SK-N-SH (cell line): ENCODE measurements around the gene ASPSCR1.

ENCODE experiments used
- CHD2 ChIP-seq: fragments of 150-350 bp; IDR thresholded peaks from 2 replicates; pipeline ENCODE4 v1.6.1; 2018; ENCODE audit warnings: low read length; ENCODE audit not compliant: partially characterized antibody
- EP300 ChIP-seq, 2 experiments: IDR thresholded peaks; 2 replicates each; pipeline versions ENCODE4 v1.4.0 to v1.6.1; 2012; ENCODE audit warnings: borderline replicate concordance in 1 of 2, low read depth in 1 of 2, low read length in 1 of 2
- FOXJ3 ChIP-seq: sonication (generic); formaldehyde crosslinking; IDR thresholded peaks from 2 replicates; pipeline ENCODE4 v1.5.1; 2020; ENCODE audit warnings: mild to moderate bottlenecking, missing genetic modification reagents
- JUND ChIP-seq: IDR thresholded peaks from 2 replicates; pipeline ENCODE4 v1.4.0; 2012
- NRF1 ChIP-seq: IDR thresholded peaks from 2 replicates; pipeline ENCODE4 v1.6.1; 2012; ENCODE audit warnings: low read depth, mild to moderate bottlenecking, low read length
- POLR2AphosphoS5 ChIP-seq: IDR thresholded peaks from 2 replicates; pipeline ENCODE4 v1.6.1; 2012; ENCODE audit warnings: low read depth, low read length
- RCOR1 ChIP-seq: fragments of 150-350 bp; IDR thresholded peaks from 2 replicates; pipeline ENCODE4 v1.6.1; 2017; ENCODE audit warnings: antibody characterized with exemption, low read length
- TAF1 ChIP-seq: IDR thresholded peaks from 2 replicates; pipeline ENCODE4 v1.6.1; 2012; ENCODE audit warnings: low read depth, mild to moderate bottlenecking, low read length, moderate library complexity, borderline replicate concordance
- TF ChIP-seq, protein P1 (sequence below): fragments of 200-600 bp; sonication (generic); IDR thresholded peaks from 2 replicates; pipeline ENCODE4 v1.6.1; 2017; ENCODE audit warnings: antibody characterized with exemption, mild to moderate bottlenecking, moderate library complexity
- TF ChIP-seq, protein P2 (sequence below): IDR thresholded peaks from 2 replicates; pipeline ENCODE4 v1.6.1; 2012; ENCODE audit warnings: mild to moderate bottlenecking, low read depth, low read length, moderate library complexity
- TF ChIP-seq, protein P3 (sequence below): IDR thresholded peaks from 2 replicates; pipeline ENCODE4 v1.4.0; 2012; ENCODE audit warnings: low read depth

DNA sequence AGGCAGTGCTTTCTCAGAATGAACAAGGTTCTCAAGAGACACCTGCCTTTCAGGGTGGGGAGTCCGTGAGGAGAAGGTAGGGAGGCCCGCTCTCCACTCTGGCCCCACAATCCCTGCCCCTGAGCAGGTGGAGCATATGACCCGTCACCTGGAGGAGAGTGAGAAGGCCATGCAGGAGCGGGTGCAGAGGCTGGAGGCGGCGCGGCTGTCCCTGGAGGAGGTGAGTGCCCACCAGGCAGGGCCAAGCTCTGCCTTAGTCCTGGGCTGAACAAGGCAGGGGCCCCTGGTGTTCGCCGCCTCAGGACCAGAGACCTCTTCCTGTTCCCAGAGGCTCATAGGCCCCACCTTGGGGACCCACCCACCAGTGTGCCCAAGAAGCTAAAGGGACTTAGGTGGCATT is 51.5 kb downstream of the ASPSCR1 start:
- TF ChIP-seq FOXJ3 (CRISPR knock-in tag) (no peak), NRF1 (no peak), CHD2 (no peak), EP300 (IDR thresholded peaks at IDR 0.05; ENCODE audit: borderline replicate concordance in 1 of 2, low read depth in 1 of 2, low read length in 1 of 2) (no peak), POLR2AphosphoS5 (no peak), RCOR1 (no peak), TAF1 (no peak), JUND (no peak)
- TF ChIP-seq, protein P1, sequence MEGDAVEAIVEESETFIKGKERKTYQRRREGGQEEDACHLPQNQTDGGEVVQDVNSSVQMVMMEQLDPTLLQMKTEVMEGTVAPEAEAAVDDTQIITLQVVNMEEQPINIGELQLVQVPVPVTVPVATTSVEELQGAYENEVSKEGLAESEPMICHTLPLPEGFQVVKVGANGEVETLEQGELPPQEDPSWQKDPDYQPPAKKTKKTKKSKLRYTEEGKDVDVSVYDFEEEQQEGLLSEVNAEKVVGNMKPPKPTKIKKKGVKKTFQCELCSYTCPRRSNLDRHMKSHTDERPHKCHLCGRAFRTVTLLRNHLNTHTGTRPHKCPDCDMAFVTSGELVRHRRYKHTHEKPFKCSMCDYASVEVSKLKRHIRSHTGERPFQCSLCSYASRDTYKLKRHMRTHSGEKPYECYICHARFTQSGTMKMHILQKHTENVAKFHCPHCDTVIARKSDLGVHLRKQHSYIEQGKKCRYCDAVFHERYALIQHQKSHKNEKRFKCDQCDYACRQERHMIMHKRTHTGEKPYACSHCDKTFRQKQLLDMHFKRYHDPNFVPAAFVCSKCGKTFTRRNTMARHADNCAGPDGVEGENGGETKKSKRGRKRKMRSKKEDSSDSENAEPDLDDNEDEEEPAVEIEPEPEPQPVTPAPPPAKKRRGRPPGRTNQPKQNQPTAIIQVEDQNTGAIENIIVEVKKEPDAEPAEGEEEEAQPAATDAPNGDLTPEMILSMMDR = no peak
- TF ChIP-seq, protein P2, sequence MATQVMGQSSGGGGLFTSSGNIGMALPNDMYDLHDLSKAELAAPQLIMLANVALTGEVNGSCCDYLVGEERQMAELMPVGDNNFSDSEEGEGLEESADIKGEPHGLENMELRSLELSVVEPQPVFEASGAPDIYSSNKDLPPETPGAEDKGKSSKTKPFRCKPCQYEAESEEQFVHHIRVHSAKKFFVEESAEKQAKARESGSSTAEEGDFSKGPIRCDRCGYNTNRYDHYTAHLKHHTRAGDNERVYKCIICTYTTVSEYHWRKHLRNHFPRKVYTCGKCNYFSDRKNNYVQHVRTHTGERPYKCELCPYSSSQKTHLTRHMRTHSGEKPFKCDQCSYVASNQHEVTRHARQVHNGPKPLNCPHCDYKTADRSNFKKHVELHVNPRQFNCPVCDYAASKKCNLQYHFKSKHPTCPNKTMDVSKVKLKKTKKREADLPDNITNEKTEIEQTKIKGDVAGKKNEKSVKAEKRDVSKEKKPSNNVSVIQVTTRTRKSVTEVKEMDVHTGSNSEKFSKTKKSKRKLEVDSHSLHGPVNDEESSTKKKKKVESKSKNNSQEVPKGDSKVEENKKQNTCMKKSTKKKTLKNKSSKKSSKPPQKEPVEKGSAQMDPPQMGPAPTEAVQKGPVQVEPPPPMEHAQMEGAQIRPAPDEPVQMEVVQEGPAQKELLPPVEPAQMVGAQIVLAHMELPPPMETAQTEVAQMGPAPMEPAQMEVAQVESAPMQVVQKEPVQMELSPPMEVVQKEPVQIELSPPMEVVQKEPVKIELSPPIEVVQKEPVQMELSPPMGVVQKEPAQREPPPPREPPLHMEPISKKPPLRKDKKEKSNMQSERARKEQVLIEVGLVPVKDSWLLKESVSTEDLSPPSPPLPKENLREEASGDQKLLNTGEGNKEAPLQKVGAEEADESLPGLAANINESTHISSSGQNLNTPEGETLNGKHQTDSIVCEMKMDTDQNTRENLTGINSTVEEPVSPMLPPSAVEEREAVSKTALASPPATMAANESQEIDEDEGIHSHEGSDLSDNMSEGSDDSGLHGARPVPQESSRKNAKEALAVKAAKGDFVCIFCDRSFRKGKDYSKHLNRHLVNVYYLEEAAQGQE = no peak
- TF ChIP-seq, protein P3, sequence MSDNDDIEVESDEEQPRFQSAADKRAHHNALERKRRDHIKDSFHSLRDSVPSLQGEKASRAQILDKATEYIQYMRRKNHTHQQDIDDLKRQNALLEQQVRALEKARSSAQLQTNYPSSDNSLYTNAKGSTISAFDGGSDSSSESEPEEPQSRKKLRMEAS = no peak
